ENCODE data around the gene PKN3.

DNA sequence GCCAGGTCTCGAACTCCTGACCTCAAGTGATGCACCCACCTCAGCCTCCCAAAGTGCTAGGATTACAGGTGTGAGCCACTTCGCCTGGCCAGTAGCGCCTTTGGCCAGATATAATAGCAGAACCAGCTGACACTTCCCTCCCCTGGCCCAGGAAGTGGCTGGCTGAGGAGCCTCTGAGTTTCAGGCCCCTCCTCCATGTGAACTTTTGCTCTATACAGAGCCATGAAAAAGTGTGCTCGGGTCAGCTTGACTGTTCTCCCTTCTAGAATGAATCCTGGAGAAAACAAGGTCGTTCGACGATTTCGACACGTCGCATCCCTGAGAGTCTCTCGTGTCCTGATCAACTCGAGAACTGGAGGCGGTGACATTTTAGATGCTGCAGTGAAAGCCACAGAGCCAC is 30.3 kb downstream of the PKN3 start:
- TF ChIP-seq, protein P1, sequence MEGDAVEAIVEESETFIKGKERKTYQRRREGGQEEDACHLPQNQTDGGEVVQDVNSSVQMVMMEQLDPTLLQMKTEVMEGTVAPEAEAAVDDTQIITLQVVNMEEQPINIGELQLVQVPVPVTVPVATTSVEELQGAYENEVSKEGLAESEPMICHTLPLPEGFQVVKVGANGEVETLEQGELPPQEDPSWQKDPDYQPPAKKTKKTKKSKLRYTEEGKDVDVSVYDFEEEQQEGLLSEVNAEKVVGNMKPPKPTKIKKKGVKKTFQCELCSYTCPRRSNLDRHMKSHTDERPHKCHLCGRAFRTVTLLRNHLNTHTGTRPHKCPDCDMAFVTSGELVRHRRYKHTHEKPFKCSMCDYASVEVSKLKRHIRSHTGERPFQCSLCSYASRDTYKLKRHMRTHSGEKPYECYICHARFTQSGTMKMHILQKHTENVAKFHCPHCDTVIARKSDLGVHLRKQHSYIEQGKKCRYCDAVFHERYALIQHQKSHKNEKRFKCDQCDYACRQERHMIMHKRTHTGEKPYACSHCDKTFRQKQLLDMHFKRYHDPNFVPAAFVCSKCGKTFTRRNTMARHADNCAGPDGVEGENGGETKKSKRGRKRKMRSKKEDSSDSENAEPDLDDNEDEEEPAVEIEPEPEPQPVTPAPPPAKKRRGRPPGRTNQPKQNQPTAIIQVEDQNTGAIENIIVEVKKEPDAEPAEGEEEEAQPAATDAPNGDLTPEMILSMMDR (IDR thresholded peaks at IDR 0.05): no peak
- TF ChIP-seq ZFX (IDR thresholded peaks at IDR 0.05; ENCODE audit: borderline replicate concordance): no peak
